Measurements from ENCODE around the gene IFNGR1.

Gene IFNGR1

GRCh38 chr6:137230956-137231555, 11.9 kb upstream of the IFNGR1 start:
- DNase-seq (ENCODE audit: extremely low spot score), result no peak
- TF ChIP-seq LEF1 (IDR thresholded peaks at IDR 0.05; ENCODE audit: borderline replicate concordance) (no peak), ZNF384 (IDR thresholded peaks at IDR 0.05) (no peak), CTBP1 (IDR thresholded peaks at IDR 0.05; ENCODE audit: borderline replicate concordance) (no peak), TARDBP (IDR thresholded peaks at IDR 0.05) (no peak), BHLHE40 (IDR thresholded peaks at IDR 0.05; ENCODE audit: borderline replicate concordance) (no peak), ARNT (IDR thresholded peaks at IDR 0.05) (no peak), NFRKB (IDR thresholded peaks at IDR 0.05) (no peak), FOXM1 (IDR thresholded peaks at IDR 0.05; ENCODE audit: borderline replicate concordance) (no peak), HDGF (IDR thresholded peaks at IDR 0.05; ENCODE audit: borderline replicate concordance) (no peak), FOXA1 (IDR thresholded peaks at IDR 0.05) (no peak), PKNOX1 (IDR thresholded peaks at IDR 0.05) (no peak), FOXK2 (IDR thresholded peaks at IDR 0.05) (no peak)
- ChIA-PET CTCF (no interaction called here), POLR2A (no interaction called here)

GRCh38 chr6:137230547-137230946, 11.4 kb upstream of the IFNGR1 start:
- DNase-seq (ENCODE audit: extremely low spot score), result no peak
- ChIA-PET POLR2A (no interaction called here), CTCF (no interaction called here)
- no peak for TF ChIP-seq NFRKB (IDR thresholded peaks at IDR 0.05)
- no peak for TF ChIP-seq HDGF (IDR thresholded peaks at IDR 0.05; ENCODE audit: borderline replicate concordance)
- TF ChIP-seq FOXM1 (IDR thresholded peaks at IDR 0.05; ENCODE audit: borderline replicate concordance), result no peak
- TF ChIP-seq L3MBTL2 (conservative IDR thresholded peaks at IDR 0.05), result no peak
- TF ChIP-seq ELF4 (IDR thresholded peaks at IDR 0.05), result no peak
- no peak for TF ChIP-seq FOXA1 (IDR thresholded peaks at IDR 0.05)
- no peak for TF ChIP-seq CTBP1 (IDR thresholded peaks at IDR 0.05; ENCODE audit: borderline replicate concordance)
- TF ChIP-seq SUZ12 (IDR thresholded peaks at IDR 0.05), result no peak

- ChIA-PET POLR2A (no interaction called here), CTCF (no interaction called here)
- TF ChIP-seq FOXA1 (IDR thresholded peaks at IDR 0.05) (no peak), HDGF (IDR thresholded peaks at IDR 0.05; ENCODE audit: borderline replicate concordance) (no peak), ZNF384 (IDR thresholded peaks at IDR 0.05) (no peak), FOXK2 (IDR thresholded peaks at IDR 0.05) (no peak), SUZ12 (IDR thresholded peaks at IDR 0.05) (no peak), TARDBP (IDR thresholded peaks at IDR 0.05) (no peak)
- DNase-seq (ENCODE audit: extremely low spot score), result no peak
These were observed 10.0 kb upstream of the IFNGR1 start for GRCh38 chr6:137229075-137229759.

- no peak for DNase-seq (ENCODE audit: extremely low spot score)
- POLR2A ChIA-PET, result no interaction called here
- CTCF ChIA-PET, result no interaction called here
- no peak for TF ChIP-seq BHLHE40 (IDR thresholded peaks at IDR 0.05; ENCODE audit: borderline replicate concordance)
- TF ChIP-seq PKNOX1 (IDR thresholded peaks at IDR 0.05), result no peak
- no peak for TF ChIP-seq ARNT (IDR thresholded peaks at IDR 0.05)
- no peak for TF ChIP-seq ZNF384 (IDR thresholded peaks at IDR 0.05)
- no peak for TF ChIP-seq TARDBP (IDR thresholded peaks at IDR 0.05)
These were observed 8.7 kb upstream of the IFNGR1 start for GRCh38 chr6:137227871-137228302.

- ChIA-PET CTCF (no interaction called here), POLR2A (no interaction called here)
- no peak for TF ChIP-seq ARNT (IDR thresholded peaks at IDR 0.05)
- TF ChIP-seq SP1 (IDR thresholded peaks at IDR 0.05), result no peak
- no peak for TF ChIP-seq SUZ12 (IDR thresholded peaks at IDR 0.05)
- no peak for TF ChIP-seq HDGF (IDR thresholded peaks at IDR 0.05; ENCODE audit: borderline replicate concordance)
- DNase-seq (ENCODE audit: extremely low spot score), result no peak
These were observed 7.5 kb upstream of the IFNGR1 start for GRCh38 chr6:137226697-137227096.

- ChIA-PET POLR2A (no interaction called here), CTCF (no interaction called here)
- TF ChIP-seq NFRKB (IDR thresholded peaks at IDR 0.05) (no peak), ELF4 (IDR thresholded peaks at IDR 0.05) (no peak), SUZ12 (IDR thresholded peaks at IDR 0.05) (no peak), HDGF (IDR thresholded peaks at IDR 0.05; ENCODE audit: borderline replicate concordance) (no peak), PKNOX1 (IDR thresholded peaks at IDR 0.05) (no peak), L3MBTL2 (conservative IDR thresholded peaks at IDR 0.05) (no peak), BHLHE40 (IDR thresholded peaks at IDR 0.05; ENCODE audit: borderline replicate concordance) (no peak), FOXA1 (IDR thresholded peaks at IDR 0.05) (no peak), FOXM1 (IDR thresholded peaks at IDR 0.05; ENCODE audit: borderline replicate concordance) (no peak), LEF1 (IDR thresholded peaks at IDR 0.05; ENCODE audit: borderline replicate concordance) (no peak), TARDBP (IDR thresholded peaks at IDR 0.05) (no peak), CTBP1 (IDR thresholded peaks at IDR 0.05; ENCODE audit: borderline replicate concordance) (no peak), ARNT (IDR thresholded peaks at IDR 0.05) (no peak), FOXK2 (IDR thresholded peaks at IDR 0.05) (no peak), SP1 (IDR thresholded peaks at IDR 0.05) (no peak), ZNF384 (IDR thresholded peaks at IDR 0.05) (no peak)
- no peak for DNase-seq (ENCODE audit: extremely low spot score)
These were observed 5.6 kb upstream of the IFNGR1 start for GRCh38 chr6:137224799-137225198.
